Transverse colon (tissue), 4 donors: ENCODE measurements around the gene DNAH3. TPM values are rescaled to one million over a fixed set of nuclear protein-coding genes. Genes with fewer than 3 reads are reported as not detected.

Experiments
- DNase-seq: peaks from one replicate; pipeline ENCODE4 v3.0.0-alpha.2; 2019
- H3K27ac ChIP-seq, 4 donors: fragments of 200-600 bp; sonication (generic); 2 replicates each; pipeline ENCODE4 v1.5.1; 2016 to 2018; ENCODE audit warnings: inconsistent platforms in 4 of 4
- H3K27me3 ChIP-seq: fragments of 200-600 bp; sonication (generic); 2 replicates; pipeline ENCODE4 v1.5.1; 2017; ENCODE audit warnings: inconsistent platforms
- H3K36me3 ChIP-seq, 4 donors: fragments of 200-600 bp; sonication (generic); 2 replicates each; pipeline ENCODE4 v1.5.1; 2017 to 2019; ENCODE audit warnings: inconsistent platforms in 4 of 4
- H3K4me1 ChIP-seq, 4 donors: fragments of 200-600 bp; sonication (generic); 2 replicates each; pipeline ENCODE4 v1.5.1; 2017 to 2020; ENCODE audit warnings: inconsistent platforms in 4 of 4
- H3K4me3 ChIP-seq, 4 donors: fragments of 200-600 bp; sonication (generic); 1 replicate in 1 of 4; 2 replicates in 3 of 4; pipeline versions ENCODE4 v1.5.1 to v1.6.1; 2017 to 2019; ENCODE audit warnings: inconsistent platforms in 4 of 4
- H3K9me3 ChIP-seq, 2 donors: fragments of 200-600 bp; sonication (generic); 2 replicates each; pipeline ENCODE4 v1.5.1; 2017 to 2019; ENCODE audit warnings: inconsistent platforms in 2 of 2
- EP300 ChIP-seq: sonication (generic); formaldehyde crosslinking; IDR thresholded peaks from one replicate; pipeline ENCODE4 v1.6.1; 2017; ENCODE audit warnings: antibody characterized with exemption, low read depth
- POLR2A ChIP-seq: fragments of 450-650 bp; IDR thresholded peaks from one replicate; pipeline ENCODE4 v1.6.1; 2016; ENCODE audit warnings: antibody characterized with exemption, mild to moderate bottlenecking, moderate library complexity
- POLR2AphosphoS5 ChIP-seq, 3 donors: sonication (generic); formaldehyde crosslinking; IDR thresholded peaks; one replicate each; pipeline ENCODE4 v1.6.1; 2016; ENCODE audit warnings: antibody characterized with exemption in 3 of 3
- WGBS, 2 donors: methylation state at CpG; one replicate each; pipeline ENCODE4 v1.1.5; 2018; ENCODE audit warnings: low coverage in 1 of 2; 5-methylcytosine and 5-hydroxymethylcytosine counted together
- in situ Hi-C, 4 donors: fragments of 200-750 bp; cut with MboI; loops; one replicate each; pipeline versions ENCODE4 v1.15.0 to v1.15.1; 2017; ENCODE audit warnings: low sequenced_read_pairs in 3 of 4, low pct_ligation_motif_present in 1 of 4, low pct_unique_long_range_greater_than_20kb in 1 of 4
- intact Hi-C: fragments of 100-400 bp; cut with DNase I; formaldehyde crosslinking; loops from one replicate; pipeline ENCODE4 v1.15.1; 2023; ENCODE audit warnings: low total_unique reads
- total RNA-seq, 4 donors: library from RNA; depleted of rRNA; stranded (reverse); fragments of >200 nt; gene quantifications; one replicate each; pipeline ENCODE4 v1.1.0, GENCODE V29; 2016
- TF ChIP-seq, protein P1 (sequence below), 5 experiments: fragments of 200-600 bp in 3 of 5; fragments of 450-650 bp in 2 of 5; sonication (generic) in 3 of 5; IDR thresholded peaks; 1 replicate in 2 of 5; 2 replicates in 3 of 5; pipeline ENCODE4 v1.5.1; 2016 to 2017; ENCODE audit warnings: antibody characterized with exemption in 5 of 5, inconsistent platforms in 3 of 5, mild to moderate bottlenecking in 2 of 5, moderate library complexity in 1 of 5

DNAH3 gene
- total RNA-seq, 4 donors from 2014 or later = 1.1 to 28.7 (median 5.5) TPM

DNA sequence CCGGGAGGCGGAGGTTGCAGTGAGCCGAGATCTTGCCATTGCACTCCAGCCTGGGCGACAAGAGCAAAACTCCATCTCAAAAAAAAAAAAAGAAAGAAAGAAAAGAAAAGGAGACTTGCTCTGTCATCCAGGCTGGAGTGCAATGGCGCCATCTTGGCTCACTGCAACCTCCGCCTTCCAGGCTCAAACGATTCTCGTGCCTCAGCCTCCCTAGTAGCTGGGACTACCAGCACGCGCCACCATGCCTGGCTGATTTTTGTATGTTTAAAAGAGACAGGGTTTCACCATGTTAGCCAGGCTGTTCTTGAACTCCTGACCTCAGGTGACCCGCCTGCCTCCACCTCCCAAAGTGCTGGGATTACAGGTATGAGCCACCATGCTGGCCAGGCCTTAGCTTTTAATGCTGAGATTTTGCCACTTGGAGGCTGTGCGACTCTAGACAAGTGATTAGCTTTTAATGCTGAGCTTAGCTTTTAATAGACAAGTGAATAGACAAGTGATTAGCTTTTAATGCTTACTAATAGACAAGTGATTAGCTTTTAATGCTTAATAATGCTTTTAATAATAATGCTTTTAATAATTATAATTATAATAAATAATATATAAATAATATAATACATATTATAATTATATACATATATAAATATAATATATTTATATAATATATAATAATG lies 17.4 kb upstream of the DNAH3 start:
- peaks cover 0 to 37% (median 11%) of the 10 kb centered on the region in 4 donors for H3K36me3 ChIP-seq
- no peak overlapping the region for H3K4me3 ChIP-seq
- 95 to 97% methylated on average over 4 to 12 of the region's 12 CpGs for WGBS, 2 donors
- intact Hi-C loops = no loop called here
- H3K27me3 ChIP-seq = no peaks in the 10 kb centered on the region
- in situ Hi-C loops = no loop called here
- H3K27ac ChIP-seq = no peak overlapping the region
- no peak for DNase-seq
- H3K4me1 ChIP-seq = peaks cover under 1 to 13% (median 4%) of the 10 kb centered on the region in 4 donors
- no peak for TF ChIP-seq POLR2A
- TF ChIP-seq POLR2AphosphoS5 (IDR thresholded peaks at IDR 0.05) = no peak
- no peak for TF ChIP-seq EP300
- TF ChIP-seq, protein P1, sequence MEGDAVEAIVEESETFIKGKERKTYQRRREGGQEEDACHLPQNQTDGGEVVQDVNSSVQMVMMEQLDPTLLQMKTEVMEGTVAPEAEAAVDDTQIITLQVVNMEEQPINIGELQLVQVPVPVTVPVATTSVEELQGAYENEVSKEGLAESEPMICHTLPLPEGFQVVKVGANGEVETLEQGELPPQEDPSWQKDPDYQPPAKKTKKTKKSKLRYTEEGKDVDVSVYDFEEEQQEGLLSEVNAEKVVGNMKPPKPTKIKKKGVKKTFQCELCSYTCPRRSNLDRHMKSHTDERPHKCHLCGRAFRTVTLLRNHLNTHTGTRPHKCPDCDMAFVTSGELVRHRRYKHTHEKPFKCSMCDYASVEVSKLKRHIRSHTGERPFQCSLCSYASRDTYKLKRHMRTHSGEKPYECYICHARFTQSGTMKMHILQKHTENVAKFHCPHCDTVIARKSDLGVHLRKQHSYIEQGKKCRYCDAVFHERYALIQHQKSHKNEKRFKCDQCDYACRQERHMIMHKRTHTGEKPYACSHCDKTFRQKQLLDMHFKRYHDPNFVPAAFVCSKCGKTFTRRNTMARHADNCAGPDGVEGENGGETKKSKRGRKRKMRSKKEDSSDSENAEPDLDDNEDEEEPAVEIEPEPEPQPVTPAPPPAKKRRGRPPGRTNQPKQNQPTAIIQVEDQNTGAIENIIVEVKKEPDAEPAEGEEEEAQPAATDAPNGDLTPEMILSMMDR (IDR thresholded peaks at IDR 0.05) = no peak
- H3K9me3 ChIP-seq = no peaks in the 10 kb centered on the region

GRCh38 chr16:21167360-21167759 lies 16.7 kb upstream of the DNAH3 start:
- in situ Hi-C loops = no loop called here
- peaks cover 0 to 32% (median 11%) of the 10 kb centered on the region in 4 donors for H3K36me3 ChIP-seq

DNA sequence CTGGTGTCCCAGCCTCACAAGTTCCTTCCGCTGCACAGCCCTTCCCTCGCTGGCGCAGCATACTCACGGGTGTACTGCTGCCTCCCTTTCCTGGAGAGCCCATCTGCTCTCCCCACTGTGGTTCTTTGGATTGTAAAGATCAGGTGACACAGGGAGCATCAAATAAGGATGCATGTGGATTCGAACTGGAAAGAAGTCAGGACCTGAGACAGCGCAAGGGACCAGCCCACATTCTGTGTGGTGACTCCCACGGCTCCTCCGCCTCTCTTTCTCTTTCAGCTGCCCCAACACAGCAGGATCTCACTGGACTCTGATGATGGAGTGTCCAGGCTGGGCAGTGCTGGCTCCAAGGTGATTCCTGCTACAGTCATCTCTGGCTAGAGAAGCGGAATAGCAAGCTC lies 15.9 kb upstream of the DNAH3 start:
- Histone ChIP-seq H3K27me3 (no peaks in the 10 kb centered on the region), H3K27ac (no peak overlapping the region), H3K36me3 (peaks cover 0 to 24% (median 8%) of the 10 kb centered on the region in 4 donors), H3K4me3 (no peak overlapping the region), H3K4me1 (peaks cover 10 to 19% (median 16%) of the 10 kb centered on the region in 4 donors), H3K9me3 (no peaks in the 10 kb centered on the region)
- TF ChIP-seq POLR2AphosphoS5 (IDR thresholded peaks at IDR 0.05) (no peak), POLR2A (no peak), EP300 (no peak)
- TF ChIP-seq, protein P1 (IDR thresholded peaks at IDR 0.05) = no peak
- 90% methylated on average over 9 of the region's 9 CpGs; no CpG with 5 or more reads in 1 of the 2 donors for WGBS, 2 donors
- DNase-seq = no peak
- intact Hi-C loops = no loop called here
- in situ Hi-C loops = no loop called here

More at GRCh38 chr16:21167360-21167759, 16.7 kb upstream of the DNAH3 start:
- no peak for TF ChIP-seq EP300
- TF ChIP-seq POLR2A = no peak
- TF ChIP-seq POLR2AphosphoS5 (IDR thresholded peaks at IDR 0.05) = no peak
- TF ChIP-seq, protein P1 (IDR thresholded peaks at IDR 0.05) = no peak
- Histone ChIP-seq H3K27ac (no peak overlapping the region), H3K4me3 (no peak overlapping the region), H3K4me1 (peaks cover 7 to 18% (median 11%) of the 10 kb centered on the region in 4 donors), H3K9me3 (no peaks in the 10 kb centered on the region), H3K27me3 (no peaks in the 10 kb centered on the region)
- no peak for DNase-seq
- intact Hi-C loops = no loop called here
- WGBS, 2 donors = 91 to 92% methylated on average over 5 to 9 of the region's 9 CpGs

DNA sequence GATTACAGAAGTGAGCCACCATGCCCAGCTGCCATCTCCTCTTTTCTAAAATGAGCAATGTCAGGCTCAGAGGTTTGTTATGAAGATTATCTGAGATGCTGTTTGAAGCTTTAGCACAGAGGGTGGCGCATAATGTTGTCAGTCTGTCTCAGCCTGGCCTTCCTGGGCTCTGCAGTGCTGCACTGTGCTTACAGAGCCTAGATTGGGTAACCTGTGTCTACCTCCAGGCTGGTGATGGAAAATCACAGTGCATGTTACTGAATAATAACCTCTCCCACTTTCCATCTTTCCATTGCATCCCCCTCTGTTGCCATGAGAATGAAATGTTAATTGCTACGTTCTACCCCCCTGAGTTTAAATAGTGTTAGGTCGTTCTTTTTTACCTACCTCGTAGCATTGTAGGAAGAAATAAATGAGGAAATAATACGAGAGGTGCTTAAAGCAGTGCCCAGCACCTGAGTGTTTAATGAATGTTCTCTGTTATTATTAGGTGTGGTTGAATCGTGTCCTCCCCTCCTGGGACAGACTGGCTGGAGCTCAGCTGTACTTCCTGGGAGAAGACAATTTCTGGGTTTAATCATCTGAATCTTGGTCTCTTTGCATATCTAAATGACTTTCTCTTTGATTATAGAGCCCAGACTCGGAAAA lies 14.0 kb upstream of the DNAH3 start:
- in situ Hi-C loops = no loop called here
- Histone ChIP-seq H3K27me3 (no peaks in the 10 kb centered on the region), H3K36me3 (peaks cover 0 to 9% (median 4%) of the 10 kb centered on the region in 4 donors), H3K27ac (no peak overlapping the region), H3K9me3 (no peaks in the 10 kb centered on the region), H3K4me3 (no peak overlapping the region), H3K4me1 (peaks cover 14 to 36% (median 24%) of the 10 kb centered on the region in 4 donors)
- WGBS, 2 donors = 82 to 96% methylated on average over 5 to 7 of the region's 7 CpGs
- intact Hi-C loops = no loop called here
- no peak for DNase-seq
- TF ChIP-seq EP300 (no peak), POLR2AphosphoS5 (IDR thresholded peaks at IDR 0.05) (no peak), POLR2A (no peak)
- TF ChIP-seq, protein P1 (IDR thresholded peaks at IDR 0.05) = no peak
